ENCODE results near the gene CSF2. TPM values are rescaled to one million over a fixed set of nuclear protein-coding genes. Genes with fewer than 3 reads are reported as not detected.

CSF2 gene
- total RNA-seq, 1 donor from 2014 or later, result not detected

DNA sequence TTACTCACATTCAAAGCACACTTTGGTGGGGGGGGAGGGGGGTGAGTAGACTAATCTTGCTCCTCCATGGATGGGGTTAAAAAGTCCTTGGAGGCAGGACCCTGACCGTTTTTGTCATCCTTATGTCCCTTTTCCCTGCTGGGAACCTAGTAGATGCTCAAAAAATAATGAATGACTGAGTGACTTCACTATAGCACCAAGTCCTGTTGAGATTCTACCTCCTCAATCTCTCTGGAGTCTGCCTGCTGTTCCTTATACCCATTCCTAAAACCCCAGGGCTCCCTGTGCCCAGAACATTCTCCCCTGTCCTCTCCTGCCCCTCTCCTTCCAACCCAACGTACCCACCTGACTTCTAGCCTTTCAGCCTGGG, 2.3 kb upstream of the CSF2 start:
- Histone ChIP-seq H3K36me3 (no peaks in the 10 kb centered on the region), H3K27ac (no peak overlapping the region), H3K9me3 (no peaks in the 10 kb centered on the region), H3K4me3 (no peak overlapping the region), H3K4me1 (no peaks in the 10 kb centered on the region), H3K27me3 (no peaks in the 10 kb centered on the region)
- intact Hi-C loops (cut with DNase I), result no loop called here
- no peak for DNase-seq (ENCODE audit: extremely low spot score in 2 of 2)
- TF ChIP-seq POLR2A (IDR thresholded peaks at IDR 0.05), result no peak
- TF ChIP-seq, protein P1, sequence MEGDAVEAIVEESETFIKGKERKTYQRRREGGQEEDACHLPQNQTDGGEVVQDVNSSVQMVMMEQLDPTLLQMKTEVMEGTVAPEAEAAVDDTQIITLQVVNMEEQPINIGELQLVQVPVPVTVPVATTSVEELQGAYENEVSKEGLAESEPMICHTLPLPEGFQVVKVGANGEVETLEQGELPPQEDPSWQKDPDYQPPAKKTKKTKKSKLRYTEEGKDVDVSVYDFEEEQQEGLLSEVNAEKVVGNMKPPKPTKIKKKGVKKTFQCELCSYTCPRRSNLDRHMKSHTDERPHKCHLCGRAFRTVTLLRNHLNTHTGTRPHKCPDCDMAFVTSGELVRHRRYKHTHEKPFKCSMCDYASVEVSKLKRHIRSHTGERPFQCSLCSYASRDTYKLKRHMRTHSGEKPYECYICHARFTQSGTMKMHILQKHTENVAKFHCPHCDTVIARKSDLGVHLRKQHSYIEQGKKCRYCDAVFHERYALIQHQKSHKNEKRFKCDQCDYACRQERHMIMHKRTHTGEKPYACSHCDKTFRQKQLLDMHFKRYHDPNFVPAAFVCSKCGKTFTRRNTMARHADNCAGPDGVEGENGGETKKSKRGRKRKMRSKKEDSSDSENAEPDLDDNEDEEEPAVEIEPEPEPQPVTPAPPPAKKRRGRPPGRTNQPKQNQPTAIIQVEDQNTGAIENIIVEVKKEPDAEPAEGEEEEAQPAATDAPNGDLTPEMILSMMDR (IDR thresholded peaks at IDR 0.05), result no peak
- no peak for TF ChIP-seq POLR2AphosphoS5 (IDR thresholded peaks at IDR 0.05; ENCODE audit: insufficient read depth in 1 of 2, low read depth in 1 of 2)

DNA sequence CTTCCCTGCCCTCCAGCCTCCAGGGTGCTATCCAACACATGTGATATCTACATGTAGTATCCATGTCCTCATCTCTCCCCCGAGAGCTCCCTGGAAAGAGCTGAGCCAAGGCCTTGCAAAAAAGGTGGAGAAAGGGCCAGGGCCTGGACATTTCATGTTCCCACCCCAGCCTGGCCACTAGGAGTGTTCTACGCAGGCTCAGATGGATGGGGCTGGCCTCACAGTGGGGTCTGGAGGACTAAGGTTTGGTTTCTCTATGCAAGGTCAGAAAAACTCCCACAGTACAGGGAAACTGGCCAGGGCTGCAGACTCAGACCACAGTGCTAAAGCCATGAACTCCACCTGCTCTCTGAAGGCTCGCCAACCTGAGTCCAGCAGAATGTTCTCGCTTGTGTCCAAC, 1.5 kb upstream of the CSF2 start:
- intact Hi-C loops (cut with DNase I), result no loop called here
- no peak overlapping the region for H3K27ac ChIP-seq
- no peak for DNase-seq (ENCODE audit: extremely low spot score in 2 of 2)
- H3K27me3 ChIP-seq, result no peaks in the 10 kb centered on the region
- no peaks in the 10 kb centered on the region for H3K36me3 ChIP-seq
- no peaks in the 10 kb centered on the region for H3K9me3 ChIP-seq
- H3K4me3 ChIP-seq, result no peak overlapping the region
- H3K4me1 ChIP-seq, result no peaks in the 10 kb centered on the region
- TF ChIP-seq POLR2A (IDR thresholded peaks at IDR 0.05) (no peak), POLR2AphosphoS5 (IDR thresholded peaks at IDR 0.05; ENCODE audit: insufficient read depth in 1 of 2, low read depth in 1 of 2) (no peak)
- TF ChIP-seq, protein P1 (IDR thresholded peaks at IDR 0.05), result no peak

DNA sequence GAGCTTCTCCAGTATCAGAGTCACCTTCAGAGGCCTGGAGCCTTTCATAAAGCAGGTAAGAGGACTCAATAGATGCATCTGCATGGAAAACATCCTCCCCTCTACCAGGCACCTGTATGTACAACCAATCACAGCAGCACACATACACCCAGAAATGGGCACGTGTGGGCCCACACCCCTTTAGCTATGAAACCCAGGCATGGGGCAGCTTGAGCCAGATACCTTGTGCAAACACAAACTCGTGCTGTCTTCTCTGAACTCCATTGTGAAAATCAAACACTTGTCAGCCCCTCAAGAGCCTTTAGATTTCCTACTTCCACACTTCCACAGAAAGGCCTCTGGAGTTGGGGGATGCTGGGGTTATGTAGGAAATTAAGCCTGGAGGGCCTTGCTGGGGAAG, 1.1 kb upstream of the CSF2 start:
- H3K36me3 ChIP-seq, result no peaks in the 10 kb centered on the region
- no peaks in the 10 kb centered on the region for H3K9me3 ChIP-seq
- no peak for DNase-seq (ENCODE audit: extremely low spot score in 2 of 2)
- no peaks in the 10 kb centered on the region for H3K27me3 ChIP-seq
- intact Hi-C loops (cut with DNase I), result no loop called here
- H3K4me1 ChIP-seq, result no peaks in the 10 kb centered on the region
- H3K4me3 ChIP-seq, result no peak overlapping the region
- H3K27ac ChIP-seq, result no peak overlapping the region
- TF ChIP-seq, protein P1 (IDR thresholded peaks at IDR 0.05), result no peak
- TF ChIP-seq POLR2AphosphoS5 (IDR thresholded peaks at IDR 0.05; ENCODE audit: insufficient read depth in 1 of 2, low read depth in 1 of 2), result no peak

DNA sequence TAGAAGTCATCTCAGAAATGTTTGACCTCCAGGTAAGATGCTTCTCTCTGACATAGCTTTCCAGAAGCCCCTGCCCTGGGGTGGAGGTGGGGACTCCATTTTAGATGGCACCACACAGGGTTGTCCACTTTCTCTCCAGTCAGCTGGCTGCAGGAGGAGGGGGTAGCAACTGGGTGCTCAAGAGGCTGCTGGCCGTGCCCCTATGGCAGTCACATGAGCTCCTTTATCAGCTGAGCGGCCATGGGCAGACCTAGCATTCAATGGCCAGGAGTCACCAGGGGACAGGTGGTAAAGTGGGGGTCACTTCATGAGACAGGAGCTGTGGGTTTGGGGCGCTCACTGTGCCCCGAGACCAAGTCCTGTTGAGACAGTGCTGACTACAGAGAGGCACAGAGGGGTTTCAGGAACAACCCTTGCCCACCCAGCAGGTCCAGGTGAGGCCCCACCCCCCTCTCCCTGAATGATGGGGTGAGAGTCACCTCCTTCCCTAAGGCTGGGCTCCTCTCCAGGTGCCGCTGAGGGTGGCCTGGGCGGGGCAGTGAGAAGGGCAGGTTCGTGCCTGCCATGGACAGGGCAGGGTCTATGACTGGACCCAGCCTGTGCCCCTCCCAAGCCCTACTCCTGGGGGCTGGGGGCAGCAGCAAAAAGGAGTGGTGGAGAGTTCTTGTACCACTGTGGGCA, 642 bp downstream of the CSF2 start:
- Histone ChIP-seq H3K27ac (no peak overlapping the region), H3K9me3 (no peaks in the 10 kb centered on the region), H3K27me3 (no peaks in the 10 kb centered on the region), H3K4me1 (no peaks in the 10 kb centered on the region), H3K36me3 (no peaks in the 10 kb centered on the region), H3K4me3 (no peak overlapping the region)
- TF ChIP-seq, protein P1 (IDR thresholded peaks at IDR 0.05), result no peak
- TF ChIP-seq POLR2AphosphoS5 (IDR thresholded peaks at IDR 0.05; ENCODE audit: insufficient read depth in 1 of 2, low read depth in 1 of 2) (no peak), POLR2A (IDR thresholded peaks at IDR 0.05) (no peak)
- DNase-seq (ENCODE audit: extremely low spot score in 2 of 2), result no peak
- intact Hi-C loops (cut with DNase I), result no loop called here

DNA sequence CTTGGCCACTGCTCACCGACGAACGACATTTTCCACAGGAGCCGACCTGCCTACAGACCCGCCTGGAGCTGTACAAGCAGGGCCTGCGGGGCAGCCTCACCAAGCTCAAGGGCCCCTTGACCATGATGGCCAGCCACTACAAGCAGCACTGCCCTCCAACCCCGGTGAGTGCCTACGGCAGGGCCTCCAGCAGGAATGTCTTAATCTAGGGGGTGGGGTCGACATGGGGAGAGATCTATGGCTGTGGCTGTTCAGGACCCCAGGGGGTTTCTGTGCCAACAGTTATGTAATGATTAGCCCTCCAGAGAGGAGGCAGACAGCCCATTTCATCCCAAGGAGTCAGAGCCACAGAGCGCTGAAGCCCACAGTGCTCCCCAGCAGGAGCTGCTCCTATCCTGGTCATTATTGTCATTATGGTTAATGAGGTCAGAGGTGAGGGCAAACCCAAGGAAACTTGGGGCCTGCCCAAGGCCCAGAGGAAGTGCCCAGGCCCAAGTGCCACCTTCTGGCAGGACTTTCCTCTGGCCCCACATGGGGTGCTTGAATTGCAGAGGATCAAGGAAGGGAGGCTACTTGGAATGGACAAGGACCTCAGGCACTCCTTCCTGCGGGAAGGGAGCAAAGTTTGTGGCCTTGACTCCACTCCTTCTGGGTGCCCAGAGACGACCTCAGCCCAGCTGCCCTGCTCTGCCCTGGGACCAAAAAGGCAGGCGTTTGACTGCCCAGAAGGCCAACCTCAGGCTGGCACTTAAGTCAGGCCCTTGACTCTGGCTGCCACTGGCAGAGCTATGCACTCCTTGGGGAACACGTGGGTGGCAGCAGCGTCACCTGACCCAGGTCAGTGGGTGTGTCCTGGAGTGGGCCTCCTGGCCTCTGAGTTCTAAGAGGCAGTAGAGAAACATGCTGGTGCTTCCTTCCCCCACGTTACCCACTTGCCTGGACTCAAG, 1.5 kb downstream of the CSF2 start:
- H3K4me1 ChIP-seq, result no peaks in the 10 kb centered on the region
- H3K27me3 ChIP-seq, result no peaks in the 10 kb centered on the region
- H3K36me3 ChIP-seq, result no peaks in the 10 kb centered on the region
- no peak overlapping the region for H3K27ac ChIP-seq
- intact Hi-C loops (cut with DNase I), result no loop called here
- no peak overlapping the region for H3K4me3 ChIP-seq
- DNase-seq (ENCODE audit: extremely low spot score in 2 of 2), result no peak
- TF ChIP-seq POLR2AphosphoS5 (IDR thresholded peaks at IDR 0.05; ENCODE audit: insufficient read depth in 1 of 2, low read depth in 1 of 2), result no peak
- TF ChIP-seq, protein P1 (IDR thresholded peaks at IDR 0.05), result no peak
- no peak for TF ChIP-seq POLR2A (IDR thresholded peaks at IDR 0.05)
- H3K9me3 ChIP-seq, result no peaks in the 10 kb centered on the region
